Vagina (tissue), 2 donors: ENCODE results near the gene SPTBN1. TPM values are rescaled to one million over a fixed set of nuclear protein-coding genes. Genes with fewer than 3 reads are reported as not detected.

Experiments used
- DNase-seq, 2 donors: peaks; one replicate each; pipeline ENCODE4 v3.0.0-alpha.2; 2017; ENCODE audit errors: extremely low spot score in 2 of 2
- H3K27ac ChIP-seq: fragments of 200-600 bp; sonication (generic); one replicate; pipeline ENCODE4 v1.5.1; 2019
- H3K27me3 ChIP-seq: fragments of 200-600 bp; sonication (generic); one replicate; pipeline ENCODE4 v1.5.1; 2019
- H3K36me3 ChIP-seq, 2 donors: fragments of 200-600 bp; sonication (generic); one replicate each; pipeline ENCODE4 v1.5.1; 2017 to 2019
- H3K4me1 ChIP-seq: fragments of 200-600 bp; sonication (generic); one replicate; pipeline ENCODE4 v1.5.1; 2019
- H3K4me3 ChIP-seq, 2 donors: fragments of 200-600 bp; sonication (generic); 1 replicate in 1 of 2; 2 replicates in 1 of 2; pipeline ENCODE4 v1.5.1; 2016 to 2019
- H3K9me3 ChIP-seq: fragments of 200-600 bp; sonication (generic); one replicate; pipeline ENCODE4 v1.5.1; 2019
- CTCF ChIP-seq, 3 experiments: fragments of 450-650 bp in 2 of 3; fragments of 200-600 bp in 1 of 3; sonication (generic) in 1 of 3; IDR thresholded peaks; one replicate each; pipeline ENCODE4 v1.5.1; 2017 to 2019; ENCODE audit warnings: antibody characterized with exemption in 3 of 3, mild to moderate bottlenecking in 2 of 3, moderate library complexity in 2 of 3
- POLR2A ChIP-seq, 2 donors: fragments of 450-650 bp; IDR thresholded peaks; one replicate each; pipeline ENCODE4 v1.6.1; 2017; ENCODE audit warnings: antibody characterized with exemption in 2 of 2, mild to moderate bottlenecking in 2 of 2, moderate library complexity in 2 of 2
- POLR2AphosphoS5 ChIP-seq, 2 donors: sonication (generic); formaldehyde crosslinking; IDR thresholded peaks; one replicate each; pipeline ENCODE4 v1.9.0; 2017; ENCODE audit warnings: antibody characterized with exemption in 2 of 2, mild to moderate bottlenecking in 2 of 2, low read depth in 1 of 2; ENCODE audit not compliant: insufficient read depth in 1 of 2
- intact Hi-C: fragments of 100-400 bp; cut with DNase I; formaldehyde crosslinking; loops from one replicate; pipeline ENCODE4 v1.15.1; 2023
- total RNA-seq: library from RNA; depleted of rRNA; stranded (reverse); fragments of >200 nt; gene quantifications from one replicate; pipeline ENCODE4 v1.2.3, GENCODE V29; 2016

SPTBN1 gene
- total RNA-seq, result 278 TPM

GRCh38 chr2:54455563-54456361 lies at the start of gene SPTBN1:
Gene SPTBN1, plus strand, starts transcription at chr2:54456327. Its CDS starts 70,092 bp downstream, at chr2:54526419.
- no peaks in the 10 kb centered on the region for H3K36me3 ChIP-seq
- no peaks in the 10 kb centered on the region for H3K27me3 ChIP-seq
- peaks cover 31% of the 10 kb centered on the region for H3K4me1 ChIP-seq
- peak within 1 kb of the TSS; percentile 92 for H3K27ac ChIP-seq
- H3K4me3 ChIP-seq, result peak within 1 kb of the TSS; percentile 71 to 95
- peak in 1 of 2 donors; percentile 47 for TF ChIP-seq POLR2A (IDR thresholded peaks at IDR 0.05)
- TF ChIP-seq POLR2AphosphoS5 (IDR thresholded peaks at IDR 0.05; ENCODE audit: insufficient read depth in 1 of 2, low read depth in 1 of 2), result peak in 1 of 2 donors; percentile 87
- TF ChIP-seq CTCF (IDR thresholded peaks at IDR 0.05), result no peak
- H3K9me3 ChIP-seq, result no peaks in the 10 kb centered on the region
- peak in 1 of 2 donors; percentile 94 for DNase-seq
- intact Hi-C loops, result no loop called here

- no peak for DNase-seq
- intact Hi-C loops, result no loop called here
- Histone ChIP-seq H3K27me3 (no peaks in the 10 kb centered on the region), H3K9me3 (no peaks in the 10 kb centered on the region), H3K4me1 (peaks cover 4% of the 10 kb centered on the region), H3K27ac (no peak overlapping the region), H3K4me3 (no peak overlapping the region), H3K36me3 (no peaks in the 10 kb centered on the region)
- TF ChIP-seq CTCF (IDR thresholded peaks at IDR 0.05), result no peak
- no peak for TF ChIP-seq POLR2A (IDR thresholded peaks at IDR 0.05)
- TF ChIP-seq POLR2AphosphoS5 (IDR thresholded peaks at IDR 0.05; ENCODE audit: insufficient read depth in 1 of 2, low read depth in 1 of 2), result no peak
Observed at GRCh38 chr2:54407693-54408092, 48.4 kb upstream of the SPTBN1 start.

GRCh38 chr2:54408288-54408687 lies 47.8 kb upstream of the SPTBN1 start:
- Histone ChIP-seq H3K27me3 (no peaks in the 10 kb centered on the region), H3K36me3 (no peaks in the 10 kb centered on the region), H3K27ac (no peak overlapping the region), H3K4me3 (no peak overlapping the region), H3K9me3 (no peaks in the 10 kb centered on the region), H3K4me1 (no peaks in the 10 kb centered on the region)
- no peak for TF ChIP-seq POLR2AphosphoS5 (IDR thresholded peaks at IDR 0.05; ENCODE audit: insufficient read depth in 1 of 2, low read depth in 1 of 2)
- no peak for TF ChIP-seq POLR2A (IDR thresholded peaks at IDR 0.05)
- TF ChIP-seq CTCF (IDR thresholded peaks at IDR 0.05), result no peak
- DNase-seq, result no peak
- intact Hi-C loops, result no loop called here

- no peaks in the 10 kb centered on the region for H3K4me1 ChIP-seq
- intact Hi-C loops, result no loop called here
- H3K36me3 ChIP-seq, result no peaks in the 10 kb centered on the region
- TF ChIP-seq CTCF (IDR thresholded peaks at IDR 0.05) (no peak), POLR2A (IDR thresholded peaks at IDR 0.05) (no peak), POLR2AphosphoS5 (IDR thresholded peaks at IDR 0.05; ENCODE audit: insufficient read depth in 1 of 2, low read depth in 1 of 2) (no peak)
- H3K27ac ChIP-seq, result no peak overlapping the region
- no peaks in the 10 kb centered on the region for H3K9me3 ChIP-seq
- no peak overlapping the region for H3K4me3 ChIP-seq
- H3K27me3 ChIP-seq, result no peaks in the 10 kb centered on the region
- DNase-seq, result no peak
Observed at GRCh38 chr2:54409752-54410151, 46.4 kb upstream of the SPTBN1 start.

GRCh38 chr2:54411801-54412354 lies 44.2 kb upstream of the SPTBN1 start:
- H3K36me3 ChIP-seq, result no peaks in the 10 kb centered on the region
- intact Hi-C loops, result no loop called here
- TF ChIP-seq POLR2AphosphoS5 (IDR thresholded peaks at IDR 0.05; ENCODE audit: insufficient read depth in 1 of 2, low read depth in 1 of 2), result no peak
- TF ChIP-seq POLR2A (IDR thresholded peaks at IDR 0.05), result no peak
- no peak for TF ChIP-seq CTCF (IDR thresholded peaks at IDR 0.05)

More at GRCh38 chr2:54411801-54412354, 44.2 kb upstream of the SPTBN1 start:
- no peak for DNase-seq
- H3K9me3 ChIP-seq, result no peaks in the 10 kb centered on the region
- no peak overlapping the region for H3K4me3 ChIP-seq
- H3K27ac ChIP-seq, result no peak overlapping the region
- H3K4me1 ChIP-seq, result no peaks in the 10 kb centered on the region
- no peaks in the 10 kb centered on the region for H3K27me3 ChIP-seq
